Stimulated activated CD8-positive, alpha-beta memory T cell treated with anti-CD3 and anti-CD28 coated beads, Interleukin-15, amount 100 ng/mL, for 24 hours (primary cell): ENCODE measurements around the gene SLC13A5.
"Not testable (repeated sequence)": the region's sequence is repeated elsewhere in the genome, so short reads cannot be mapped to it uniquely, and the experiment has no call there.

ENCODE experiments used
- DNase-seq: peaks from one replicate; pipeline ENCODE4 v3.0.0-alpha.2; 2020; ENCODE audit warnings: low read depth

SLC13A5 gene

DNA sequence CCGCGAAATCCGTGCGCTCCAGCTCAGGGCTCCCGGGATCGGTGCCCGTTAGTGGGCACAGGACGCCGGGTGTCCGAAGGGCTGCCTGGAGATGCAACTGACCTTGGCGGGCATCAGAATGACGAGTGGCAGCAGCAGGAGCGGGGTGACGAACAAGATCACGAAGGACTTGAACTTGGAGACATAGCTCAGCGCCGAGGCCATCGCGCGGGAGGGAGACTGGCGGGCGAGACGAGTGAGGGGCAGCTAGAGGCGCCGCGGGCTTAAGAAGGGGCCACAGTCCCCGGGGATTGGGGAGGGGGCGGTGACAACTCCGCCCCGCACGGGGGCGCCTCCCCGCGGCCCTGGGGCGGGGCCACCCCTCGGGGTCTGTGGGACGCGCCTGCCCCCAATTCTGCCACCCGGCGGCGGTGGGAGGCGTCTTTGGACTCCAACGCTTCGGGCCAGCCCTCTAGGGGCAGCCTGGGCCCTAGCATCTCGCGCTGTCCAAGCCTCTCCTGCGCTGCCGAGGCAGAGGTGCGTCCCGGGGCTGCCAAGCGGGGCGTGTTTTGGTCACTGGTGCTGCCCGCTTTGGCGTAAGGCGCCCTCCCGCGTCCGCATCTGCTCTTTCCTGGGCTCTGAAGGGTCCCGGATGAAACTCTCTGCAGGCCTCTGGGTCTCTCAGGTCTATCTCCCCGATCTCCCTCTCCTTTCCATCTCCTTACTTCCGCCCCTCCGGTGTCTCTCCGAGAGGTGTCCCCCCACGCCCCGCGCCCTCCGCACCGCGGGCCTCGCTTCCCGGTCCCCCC is at the start of gene SLC13A5:
TSS of gene SLC13A5 (minus strand) at position 240 of the 788 bp plus-strand sequence. CDS start at position 204, 36 bp downstream.
- no peak for DNase-seq

DNA sequence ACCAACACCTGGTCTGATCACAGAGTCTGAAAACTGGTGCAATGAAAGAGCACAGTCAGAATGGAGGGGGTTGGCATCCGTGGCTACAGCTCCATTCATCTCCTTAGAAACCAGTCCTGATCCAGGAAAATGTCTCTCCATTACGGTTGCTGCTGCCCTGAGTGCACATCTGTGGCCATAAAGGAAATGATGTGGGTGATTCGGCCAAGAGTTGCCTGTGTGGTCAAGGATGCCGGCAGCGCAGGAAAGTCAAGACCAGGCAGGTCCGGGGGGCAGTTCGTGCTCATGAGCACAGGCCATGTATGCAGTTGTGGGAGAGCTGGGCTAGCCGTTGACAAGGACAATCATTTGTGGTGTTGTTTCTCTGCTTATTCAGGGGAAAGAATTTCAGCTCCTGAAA is 48.6 kb upstream of the SLC13A5 start:
- DNase-seq, result no peak

GRCh38 chr17:6757747-6758146 is 44.6 kb upstream of the SLC13A5 start:
- DNase-seq, result no peak

DNA sequence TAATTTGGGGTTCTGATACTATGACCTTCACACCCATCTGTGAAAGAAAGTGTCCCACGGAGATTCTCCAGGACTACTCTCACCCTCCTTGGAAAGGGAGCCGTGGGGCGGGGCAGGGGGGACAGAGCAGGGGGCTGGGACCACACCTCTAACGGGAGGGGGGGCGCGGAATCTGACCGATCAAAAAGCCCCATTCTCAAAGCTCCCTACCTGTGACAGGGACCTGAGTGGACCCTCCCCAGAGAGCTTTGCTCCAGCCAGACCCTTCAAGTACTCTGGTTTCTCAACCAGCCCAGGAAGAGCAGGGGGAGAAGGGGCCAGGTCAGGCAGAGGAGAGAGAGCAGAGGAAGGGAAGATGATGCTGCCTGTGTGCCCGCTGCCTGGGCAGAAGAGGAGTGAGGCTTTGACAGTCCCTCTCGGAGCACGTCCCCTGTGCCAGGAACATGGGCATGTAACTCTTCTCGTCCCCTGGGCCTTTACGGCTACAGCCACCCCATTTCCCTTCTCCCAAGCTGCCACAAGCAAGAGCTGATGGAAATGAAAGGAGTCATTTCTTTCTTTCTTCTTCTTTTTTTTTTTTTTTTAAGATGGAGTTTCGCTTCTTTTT is 43.4 kb upstream of the SLC13A5 start:
- DNase-seq, result no peak

GRCh38 chr17:6755731-6756184 is 42.6 kb upstream of the SLC13A5 start, which contains the start of gene XAF1:
TSS of gene XAF1 (plus strand) at chr17:6756046. CDS start at chr17:6756079, 33 bp downstream.
- DNase-seq, result no peak

DNA sequence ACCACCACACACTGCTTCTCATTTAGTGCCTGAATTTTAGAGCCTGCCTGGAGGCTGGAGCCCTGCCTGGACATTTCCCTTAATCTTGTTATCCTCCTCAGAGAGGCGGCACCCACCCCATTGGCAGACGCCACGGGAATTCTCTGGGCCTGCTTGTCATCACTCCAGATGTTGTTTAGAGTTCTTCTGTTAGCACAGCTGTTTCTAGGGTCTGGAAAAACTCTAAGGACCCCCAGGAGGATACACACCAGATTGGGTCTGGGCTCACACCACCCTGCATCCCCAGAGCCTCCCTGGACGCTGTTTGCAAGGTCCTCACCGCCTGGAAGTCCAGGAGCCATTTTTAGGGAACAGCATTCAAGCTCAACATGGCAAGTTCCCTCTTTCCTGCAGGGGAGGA is 42.1 kb upstream of the SLC13A5 start:
- no peak for DNase-seq

DNA sequence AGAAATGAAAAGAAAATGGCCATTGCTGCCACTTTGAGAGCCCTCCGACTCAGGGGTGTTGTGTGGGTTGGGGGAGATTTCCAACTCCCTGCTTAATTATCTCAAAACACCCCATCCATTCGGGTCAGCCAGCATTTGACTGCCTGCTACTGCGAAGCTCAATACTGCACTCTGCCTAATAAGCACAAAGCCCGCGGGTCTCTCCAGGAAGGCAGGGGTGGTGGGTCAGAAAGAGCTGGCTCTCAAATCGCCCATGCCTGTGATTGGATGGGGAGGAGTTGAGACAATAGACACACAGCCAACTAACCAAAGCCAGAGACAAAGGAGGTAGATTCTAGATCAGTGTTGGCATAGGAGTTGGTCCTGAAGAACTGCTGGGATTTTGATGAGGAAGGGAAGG is 40.4 kb upstream of the SLC13A5 start:
- no peak for DNase-seq

DNA sequence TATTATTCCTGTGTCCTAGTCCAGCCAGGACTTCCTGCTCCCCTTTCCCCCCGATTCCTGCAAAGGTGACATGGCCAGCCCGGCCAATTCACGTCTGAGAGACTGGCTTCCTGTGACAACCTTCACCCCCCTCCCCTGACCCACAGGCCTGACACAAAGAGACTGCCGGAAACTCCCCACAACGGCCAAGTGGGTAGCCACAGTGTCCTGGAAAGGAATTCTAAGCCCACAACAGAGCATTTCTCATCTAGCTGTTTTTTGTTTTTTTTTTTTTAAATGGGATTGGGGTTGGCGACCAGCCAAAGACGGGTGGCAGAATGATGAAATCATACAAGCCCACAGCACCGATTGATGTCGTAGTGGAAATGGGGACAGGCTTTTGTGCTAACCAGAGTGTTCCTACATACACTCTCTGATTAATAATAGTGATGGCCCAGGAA is 39.9 kb upstream of the SLC13A5 start:
- no peak for DNase-seq

DNA sequence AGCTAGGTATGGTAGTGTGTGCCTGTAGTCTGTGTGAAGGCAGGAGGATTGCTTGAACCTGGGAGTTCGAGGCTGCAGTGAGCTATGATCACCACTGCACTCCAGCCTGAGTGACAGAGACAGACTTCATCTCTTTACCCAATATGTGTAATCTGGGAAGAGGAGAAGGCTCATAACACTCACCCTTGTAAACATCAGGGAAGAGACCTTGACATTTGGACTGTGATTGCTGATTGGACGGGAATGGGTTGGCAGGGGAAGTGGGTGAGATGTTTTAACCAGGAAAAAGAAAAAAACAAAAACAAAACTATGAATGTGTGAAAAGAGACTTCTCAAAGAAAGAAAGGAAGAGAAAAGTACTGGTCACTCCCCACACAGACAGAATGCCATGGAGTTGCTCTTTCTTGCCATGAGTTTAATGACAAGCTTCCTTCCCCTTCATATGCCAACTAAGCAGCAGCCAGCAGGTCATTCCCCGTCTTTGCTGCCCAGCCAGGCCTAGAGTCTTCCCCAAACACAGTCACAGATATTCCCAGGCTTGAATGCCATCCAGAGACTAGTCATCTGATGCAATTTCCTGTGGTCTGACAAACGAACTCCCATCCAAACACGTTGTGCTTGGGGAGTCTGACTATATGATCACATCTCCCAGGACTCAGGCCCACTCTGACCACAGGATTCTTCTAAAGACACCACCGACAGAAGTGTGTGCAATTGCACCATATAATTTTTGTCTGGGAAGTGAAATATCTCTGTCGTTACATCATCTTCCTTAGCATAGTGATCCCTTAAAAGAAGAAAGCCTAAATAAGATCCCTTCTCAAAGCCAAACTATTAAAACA is 39.1 kb upstream of the SLC13A5 start:
- DNase-seq, result no peak

DNA sequence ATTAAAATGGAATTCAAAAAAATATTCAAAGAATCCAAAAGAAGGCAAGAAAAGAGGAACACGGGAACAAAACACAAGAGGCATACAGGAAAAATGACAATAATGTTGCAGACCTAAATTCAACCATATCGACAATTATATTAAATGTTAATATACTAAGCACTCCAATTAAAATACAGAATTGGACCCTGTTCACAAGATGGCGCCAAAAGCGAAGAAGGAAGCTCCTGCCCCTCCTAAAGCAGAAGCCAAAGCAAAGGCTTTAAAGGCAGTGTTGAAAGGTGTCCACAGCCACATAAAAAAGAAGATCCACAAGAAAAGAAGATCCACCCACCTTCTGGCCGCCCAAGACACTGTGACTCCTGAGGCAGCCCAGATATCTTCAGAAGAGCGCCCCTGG is 36.4 kb upstream of the SLC13A5 start:
- DNase-seq, result no peak

DNA sequence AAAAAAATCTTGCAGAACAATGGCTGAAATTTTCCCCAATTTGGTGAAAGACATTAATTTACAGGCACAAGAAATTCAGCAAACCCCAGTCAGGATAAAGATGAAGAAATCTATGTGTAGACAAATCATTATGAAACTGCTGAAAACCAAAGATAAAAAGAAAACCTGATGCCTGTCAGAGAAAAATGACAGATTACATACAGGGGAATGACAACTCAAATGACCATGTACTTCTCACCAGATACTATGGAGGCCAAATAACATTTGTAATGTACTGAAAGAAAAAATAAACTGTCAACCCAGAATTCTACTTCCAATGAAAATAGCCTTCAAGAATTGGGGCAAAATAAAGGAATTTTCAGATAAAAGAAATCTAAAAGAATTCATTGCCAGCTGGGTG is 35.4 kb upstream of the SLC13A5 start:
- no peak for DNase-seq

DNA sequence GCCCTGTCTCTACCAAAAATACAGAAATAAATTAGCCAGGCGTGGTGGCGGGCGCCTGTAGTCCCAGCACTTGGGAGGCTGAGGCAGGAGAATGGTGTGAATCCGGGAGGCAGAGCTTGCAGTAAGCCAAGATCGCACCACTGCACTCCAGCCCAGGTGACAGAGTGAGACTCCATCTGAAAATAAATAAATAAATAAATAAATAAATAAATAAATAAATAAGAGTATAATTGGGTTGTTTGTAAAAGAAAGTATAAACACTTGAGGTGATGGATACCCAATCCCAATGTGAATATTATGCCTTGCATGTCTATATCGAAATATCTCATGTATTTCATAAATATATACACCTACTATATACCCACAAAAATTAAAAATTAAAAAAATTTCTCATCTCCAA is 33.5 kb upstream of the SLC13A5 start:
- not testable (repeated sequence) for DNase-seq

GRCh38 chr17:6729531-6729930 is 16.4 kb upstream of the SLC13A5 start:
- DNase-seq, result no peak

- no peak for DNase-seq
Observed at GRCh38 chr17:6724009-6724408, 10.8 kb upstream of the SLC13A5 start.

DNA sequence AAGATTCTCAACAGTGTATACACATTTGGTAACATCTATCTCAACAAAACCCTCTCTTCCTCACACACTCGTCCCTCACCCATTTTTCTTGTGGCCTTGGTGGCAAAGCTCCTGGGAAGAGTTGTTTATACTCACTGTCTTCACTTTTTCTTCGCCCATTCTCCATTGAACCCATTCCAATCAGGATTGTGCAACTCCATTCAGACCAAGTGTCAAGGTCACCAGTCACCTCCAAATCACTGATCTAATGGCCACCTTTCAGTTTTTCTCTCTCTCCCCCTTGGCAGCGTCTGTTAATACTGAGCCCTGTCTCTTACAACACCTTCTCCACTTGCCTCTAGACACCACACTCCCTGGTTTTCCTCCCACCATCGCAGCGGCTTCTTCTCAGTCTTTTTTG is 8.6 kb upstream of the SLC13A5 start:
- no peak for DNase-seq

DNA sequence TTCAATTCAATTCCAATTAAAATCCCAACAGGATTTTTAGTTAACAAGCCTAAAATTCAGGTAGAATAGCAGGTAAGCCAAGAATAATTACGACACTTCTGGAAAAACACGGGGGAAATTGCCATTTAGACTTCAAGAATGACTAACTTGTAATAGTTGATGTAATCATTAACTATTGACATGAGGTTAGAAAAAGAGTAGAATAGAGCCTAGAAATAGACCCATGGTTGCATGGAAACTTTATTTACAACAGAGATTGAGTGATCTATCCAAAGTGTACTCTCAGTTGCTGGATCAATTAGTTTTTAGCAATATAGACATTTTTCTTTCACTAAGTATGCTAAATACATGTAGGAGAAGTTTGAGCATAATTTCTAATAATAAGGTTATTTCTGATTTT is 3.6 kb upstream of the SLC13A5 start:
- no peak for DNase-seq

DNA sequence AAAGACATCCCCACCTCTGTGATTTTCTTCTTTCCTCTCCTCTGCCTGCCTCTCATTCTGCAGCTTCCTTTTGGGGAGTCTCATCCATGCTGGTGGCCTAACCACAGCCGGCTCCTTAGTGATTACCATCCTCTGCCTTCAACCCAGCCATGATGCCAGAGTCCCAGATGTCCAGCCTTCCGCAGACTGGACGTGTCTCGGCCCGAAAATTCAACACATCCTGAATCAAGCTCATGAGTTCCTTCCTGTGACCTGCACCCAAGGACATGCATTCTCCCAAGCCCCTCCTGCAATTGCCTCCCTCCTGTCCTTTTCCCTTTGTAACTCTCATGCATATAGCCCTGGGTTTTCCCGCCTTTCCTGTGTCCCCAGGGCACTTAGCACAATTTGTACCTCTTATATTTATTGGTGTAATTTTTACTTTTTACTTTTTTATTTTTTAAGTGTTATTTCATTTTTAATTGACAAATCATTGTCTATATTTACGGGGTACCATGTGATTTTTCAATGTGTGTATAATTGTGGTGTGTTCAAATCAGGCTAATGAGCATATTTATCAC is 1.2 kb upstream of the SLC13A5 start:
- DNase-seq, result no peak

DNA sequence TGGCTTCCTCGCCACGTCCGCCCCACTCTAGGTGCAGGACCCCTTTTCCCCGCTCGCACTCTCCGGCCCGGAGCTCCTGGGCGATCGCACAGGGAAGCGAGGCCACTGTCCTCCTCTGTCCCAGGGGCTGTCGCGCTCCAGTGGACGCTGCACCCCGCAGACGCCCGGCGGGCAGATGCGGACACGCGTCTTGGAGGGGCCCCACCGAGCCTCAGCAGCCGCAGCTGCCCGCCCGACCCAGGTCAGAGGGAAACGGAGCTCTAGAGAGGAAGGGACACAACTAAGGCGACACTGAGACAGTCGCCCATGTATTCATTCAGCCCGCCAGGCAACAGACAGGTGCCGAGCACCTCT is 726 bp upstream of the SLC13A5 start:
- DNase-seq, result no peak

DNA sequence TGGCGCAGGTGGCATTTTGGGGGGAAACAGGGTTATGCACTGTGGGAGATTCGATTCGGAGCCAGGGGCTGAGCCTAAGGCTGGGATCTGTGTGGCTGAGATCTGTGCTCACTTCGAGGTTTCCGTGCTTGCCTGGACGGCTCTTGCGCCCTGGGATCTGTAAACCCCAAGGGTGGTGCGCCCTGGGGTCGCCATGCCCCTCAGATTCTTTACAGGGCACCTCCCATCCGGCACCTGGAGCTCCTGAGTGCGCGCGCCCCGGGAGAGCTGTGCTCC is 377 bp downstream of the SLC13A5 start:
- no peak for DNase-seq

- DNase-seq, result no peak
Observed at GRCh38 chr17:6712058-6712853, 913 bp downstream of the SLC13A5 start.

- no peak for DNase-seq
Observed at GRCh38 chr17:6711681-6712057, 1.5 kb downstream of the SLC13A5 start.
